Cardiac muscle cell (in vitro differentiated cells and primary cell): ENCODE data around the gene SV2B. TPM values are rescaled to one million over a fixed set of nuclear protein-coding genes. Genes with fewer than 3 reads are reported as not detected.

Experiments
- DNase-seq, 2 donors: peaks; one replicate each; pipeline versions ENCODE4 v3.0.0 to v3.0.0-alpha.2; 2010 to 2017; ENCODE audit warnings: low read depth in 1 of 2, low spot score in 1 of 2
- H3K27ac ChIP-seq: fragments of 200-600 bp; sonication (generic); 2 replicates; pipeline ENCODE4 v1.5.1; 2016
- H3K27me3 ChIP-seq: fragments of 200-600 bp; sonication (generic); 2 replicates; pipeline ENCODE4 v1.6.0; 2016; ENCODE audit warnings: control low read depth
- H3K36me3 ChIP-seq: fragments of 200-600 bp; sonication (generic); 2 replicates; pipeline ENCODE4 v1.5.1; 2016; ENCODE audit warnings: control low read depth
- H3K4me1 ChIP-seq: fragments of 200-600 bp; sonication (generic); 2 replicates; pipeline ENCODE4 v1.8.1; 2017; ENCODE audit warnings: low read depth, mild to moderate bottlenecking, mixed run types
- H3K4me3 ChIP-seq: fragments of 200-600 bp; sonication (generic); 2 replicates; pipeline ENCODE4 v1.5.1; 2016; ENCODE audit warnings: mild to moderate bottlenecking
- H3K9me3 ChIP-seq: fragments of 200-600 bp; sonication (generic); 2 replicates; pipeline ENCODE4 v1.5.1; 2017; ENCODE audit warnings: low read depth, mild to moderate bottlenecking, control low read depth
- CTCF ChIP-seq: IDR thresholded peaks from 2 replicates; pipeline ENCODE4 v1.5.1; 2012; ENCODE audit warnings: low read depth, mild to moderate bottlenecking, low read length
- polyA plus RNA-seq: library from polyadenylated mRNA; unstranded; fragments of >200 nt; fragmentation: Nextera tagmentation; extraction: Ambion mirVana; gene quantifications from 2 replicates; pipeline ENCODE4 v1.2.1, GENCODE V29; 2016
- total RNA-seq: library from RNA; depleted of rRNA; stranded (reverse); fragments of >200 nt; gene quantifications from 2 replicates; pipeline ENCODE4 v1.2.3, GENCODE V29; 2016

Gene SV2B
- total and polyA plus RNA-seq, 2 experiments from 2014 or later, result 0.03 to 0.32 TPM

- H3K4me1 ChIP-seq, result no peaks in the 10 kb centered on the region
- H3K27me3 ChIP-seq, result peaks cover 14% of the 10 kb centered on the region
- no peak overlapping the region for H3K4me3 ChIP-seq
- H3K9me3 ChIP-seq, result no peaks in the 10 kb centered on the region
- no peak overlapping the region for H3K27ac ChIP-seq
- H3K36me3 ChIP-seq, result no peaks in the 10 kb centered on the region
- no peak for TF ChIP-seq CTCF
- DNase-seq, result no peak
These were observed 152.3 kb downstream of the SV2B start for GRCh38 chr15:91252322-91252721.

GRCh38 chr15:91252756-91253155 lies 152.7 kb downstream of the SV2B start:
- H3K27ac ChIP-seq, result no peak overlapping the region
- TF ChIP-seq CTCF, result no peak
- no peaks in the 10 kb centered on the region for H3K4me1 ChIP-seq
- H3K4me3 ChIP-seq, result no peak overlapping the region
- DNase-seq, result no peak
- H3K9me3 ChIP-seq, result no peaks in the 10 kb centered on the region
- H3K36me3 ChIP-seq, result no peaks in the 10 kb centered on the region
- H3K27me3 ChIP-seq, result peaks cover 14% of the 10 kb centered on the region

- no peak for DNase-seq
- Histone ChIP-seq H3K27ac (no peak overlapping the region), H3K4me1 (no peaks in the 10 kb centered on the region), H3K27me3 (peaks cover 14% of the 10 kb centered on the region), H3K36me3 (no peaks in the 10 kb centered on the region), H3K4me3 (no peak overlapping the region), H3K9me3 (no peaks in the 10 kb centered on the region)
- TF ChIP-seq CTCF, result no peak
These were observed 153.5 kb downstream of the SV2B start for GRCh38 chr15:91253605-91254004.

GRCh38 chr15:91254766-91255165 lies 154.7 kb downstream of the SV2B start:
- no peak for DNase-seq
- Histone ChIP-seq H3K4me1 (no peaks in the 10 kb centered on the region), H3K4me3 (no peak overlapping the region), H3K27me3 (peaks cover 12% of the 10 kb centered on the region), H3K9me3 (no peaks in the 10 kb centered on the region), H3K36me3 (no peaks in the 10 kb centered on the region), H3K27ac (no peak overlapping the region)
- no peak for TF ChIP-seq CTCF

- H3K27ac ChIP-seq, result no peak overlapping the region
These were observed 155.7 kb downstream of the SV2B start for GRCh38 chr15:91255670-91256192.

More at GRCh38 chr15:91255670-91256192, 155.7 kb downstream of the SV2B start:
- no peaks in the 10 kb centered on the region for H3K4me1 ChIP-seq
- no peaks in the 10 kb centered on the region for H3K9me3 ChIP-seq
- H3K36me3 ChIP-seq, result no peaks in the 10 kb centered on the region
- no peak for TF ChIP-seq CTCF
- H3K4me3 ChIP-seq, result no peak overlapping the region
- peaks cover 6% of the 10 kb centered on the region for H3K27me3 ChIP-seq
- no peak for DNase-seq
